GM20000 (cell line): ENCODE data around the gene IL10.
"Not testable (repeated sequence)": the region's sequence is repeated elsewhere in the genome, so short reads cannot be mapped to it uniquely, and the experiment has no call there.

Experiments
- DNase-seq: peaks from one replicate; pipeline ENCODE4 v3.0.0; 2012; ENCODE audit warnings: low spot score
- CTCF ChIP-seq: IDR thresholded peaks from 2 replicates; pipeline ENCODE4 v1.5.1; 2012; ENCODE audit warnings: mild to moderate bottlenecking, control low read depth; ENCODE audit errors: extremely low read depth, missing control alignments

Gene IL10

DNA sequence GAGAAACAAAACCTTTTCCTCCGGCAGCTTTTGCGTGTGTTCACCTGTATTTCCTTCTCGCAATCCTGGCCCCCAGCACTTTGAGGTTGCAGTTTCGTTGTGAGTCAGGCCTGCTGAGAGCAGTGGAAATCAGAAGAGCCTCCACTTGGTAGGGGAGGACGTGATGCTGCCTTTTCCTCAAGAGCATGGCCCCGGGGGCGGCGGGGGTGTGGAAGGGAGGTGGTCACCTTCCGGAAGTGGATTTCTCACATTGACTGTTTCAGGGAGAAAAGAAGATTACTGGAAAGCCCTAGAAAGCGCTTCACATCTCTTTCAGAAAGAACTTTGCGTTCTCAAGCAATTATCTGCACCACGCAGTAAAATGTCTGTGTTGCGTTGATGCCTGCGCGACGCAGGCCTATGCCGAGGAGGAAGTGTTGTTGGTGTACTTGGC, 12.2 kb upstream of the IL10 start:
- no peak for TF ChIP-seq CTCF
- peak; percentile 68 for DNase-seq

- DNase-seq = no peak
- no peak for TF ChIP-seq CTCF
These were observed 11.2 kb upstream of the IL10 start for GRCh38 chr1:206783506-206783905.

DNA sequence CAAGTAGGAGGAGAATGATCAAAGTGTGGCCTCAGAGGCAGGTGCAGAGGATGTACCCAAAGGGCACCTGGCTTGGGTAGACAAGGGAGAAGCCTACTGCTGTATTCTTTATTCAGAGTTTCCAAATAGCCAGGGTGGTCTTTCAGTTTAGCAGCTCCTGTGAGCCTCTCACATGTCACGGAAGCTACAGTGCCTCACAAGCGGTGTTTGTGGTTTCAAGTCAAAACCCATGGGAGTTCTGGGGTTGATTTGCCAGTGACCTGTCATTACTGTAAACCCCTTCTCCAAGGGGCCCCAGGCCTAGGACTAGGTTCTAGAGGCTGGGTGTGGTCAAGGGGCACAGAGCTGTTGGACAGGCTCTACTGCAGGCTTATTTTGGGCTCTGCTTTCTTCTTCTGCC, 10.2 kb upstream of the IL10 start:
- TF ChIP-seq CTCF = no peak
- DNase-seq = peak; percentile 38

DNA sequence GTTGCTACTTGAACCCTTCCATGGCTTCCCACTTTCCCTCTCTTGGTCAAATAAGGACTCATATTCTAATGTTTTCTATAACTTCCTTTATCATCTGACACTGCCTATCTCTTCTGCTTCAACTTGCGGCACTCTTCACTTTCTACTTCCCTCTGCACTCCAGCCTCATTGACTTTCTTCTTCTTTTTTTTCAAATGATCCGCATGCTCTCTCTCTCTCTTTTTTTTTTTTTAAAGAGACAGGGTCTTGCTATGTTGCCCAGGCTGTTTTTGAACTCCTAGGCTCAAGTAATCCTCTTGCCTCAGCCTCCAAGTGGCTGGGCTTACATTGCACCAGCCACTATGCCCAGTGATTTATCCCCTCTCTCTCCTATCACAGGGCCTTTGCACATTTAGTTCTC, 7.3 kb upstream of the IL10 start:
- no peak for DNase-seq
- no peak for TF ChIP-seq CTCF

GRCh38 chr1:206778911-206779310, 6.6 kb upstream of the IL10 start:
- not testable (repeated sequence) for DNase-seq

GRCh38 chr1:206778031-206778430, 5.7 kb upstream of the IL10 start:
- no peak for TF ChIP-seq CTCF
- no peak for DNase-seq

GRCh38 chr1:206776229-206776628, 3.9 kb upstream of the IL10 start:
- no peak for TF ChIP-seq CTCF
- no peak for DNase-seq

- TF ChIP-seq CTCF = no peak
- DNase-seq = no peak
These were observed 1.8 kb upstream of the IL10 start for GRCh38 chr1:206774093-206774492.
